H1 (cell line): ENCODE measurements around the gene ANO2. TPM values are rescaled to one million over a fixed set of nuclear protein-coding genes. Genes with fewer than 3 reads are reported as not detected.

ENCODE experiments used
- CTCF ChIA-PET: fragments of 300-600 bp; sonication (Branson Sonifier 250); formaldehyde crosslinking; loops from one replicate; lab custom pipeline; 2021; ENCODE audit not compliant: partially characterized antibody; lab: Charles Lee
- POLR2A ChIA-PET: fragments of 300-600 bp; sonication (Branson Sonifier 250); formaldehyde crosslinking; loops from one replicate; lab custom pipeline; 2021; ENCODE audit warnings: inconsistent platforms; ENCODE audit not compliant: partially characterized antibody; lab: Charles Lee
- DNase-seq, 2 experiments: peaks; one replicate each; pipeline versions ENCODE4 v3.0.0 to v3.0.0-alpha.2; 2010 to 2022; ENCODE audit warnings: low spot score in 2 of 2, low read depth in 1 of 2, mixed read lengths in 1 of 2
- FAIRE-seq: peaks from 2 replicates; lab custom pipeline; 2011; peaks lifted over from hg19 to GRCh38; lab: Jason Lieb, UNC
- H2AFZ ChIP-seq: 2 replicates; pipeline ENCODE4 v1.8.1; 2012; ENCODE audit warnings: low read length, inconsistent platforms
- H2AK5ac ChIP-seq: 2 replicates; pipeline ENCODE4 v1.6.1; 2013; ENCODE audit warnings: low read depth, low read length
- H2BK120ac ChIP-seq: replicated peaks from 2 replicates; pipeline ENCODE3; 2013; ENCODE audit warnings: low read depth, low read length, inconsistent platforms
- H2BK12ac ChIP-seq: 2 replicates; pipeline ENCODE4 v1.6.1; 2013; ENCODE audit warnings: low read depth, low read length
- H2BK15ac ChIP-seq: 2 replicates; pipeline ENCODE4 v1.6.1; 2013; ENCODE audit warnings: low read length
- H2BK20ac ChIP-seq: 2 replicates; pipeline ENCODE4 v1.6.1; 2013; ENCODE audit warnings: low read length
- H2BK5ac ChIP-seq: 2 replicates; pipeline ENCODE4 v1.6.1; 2013; ENCODE audit warnings: low read depth, low read length
- H3K14ac ChIP-seq: 2 replicates; pipeline ENCODE4 v1.6.1; 2013; ENCODE audit warnings: inconsistent platforms; ENCODE audit not compliant: insufficient read length
- H3K18ac ChIP-seq: 2 replicates; pipeline ENCODE4 v1.6.1; 2013; ENCODE audit warnings: low read length; ENCODE audit errors: extremely low read depth
- H3K23ac ChIP-seq: 2 replicates; pipeline ENCODE4 v1.6.1; 2013; ENCODE audit warnings: inconsistent platforms; ENCODE audit not compliant: insufficient read length
- H3K23me2 ChIP-seq: 2 replicates; pipeline ENCODE4 v1.6.1; 2013; ENCODE audit warnings: low read depth, low read length
- H3K27ac ChIP-seq: 2 replicates; pipeline ENCODE4 v1.6.1; 2011; ENCODE audit warnings: low read depth, low read length, inconsistent platforms
- H3K27me3 ChIP-seq, 4 experiments: replicated peaks in 1 of 4; 1 replicate in 1 of 4; 2 replicates in 3 of 4; pipeline versions ENCODE4 v1.6.1 to v1.8.1; 2011 to 2013; ENCODE audit warnings: low read length in 3 of 4, mild to moderate bottlenecking in 3 of 4, inconsistent platforms in 2 of 4, mixed read lengths in 2 of 4, moderate library complexity in 1 of 4; ENCODE audit not compliant: control insufficient read depth in 3 of 4, insufficient read depth in 3 of 4; ENCODE audit errors: extremely low read depth in 1 of 4
- H3K36me3 ChIP-seq, 4 experiments: 2 replicates each; pipeline versions ENCODE4 v1.6.1 to v1.8.1; 2011 to 2013; ENCODE audit warnings: mild to moderate bottlenecking in 4 of 4, low read length in 3 of 4, moderate library complexity in 2 of 4, control low read depth in 1 of 4, inconsistent platforms in 1 of 4; ENCODE audit not compliant: insufficient read depth in 4 of 4, control insufficient read depth in 2 of 4
- H3K4ac ChIP-seq: replicated peaks from 2 replicates; pipeline ENCODE3; 2013; ENCODE audit warnings: low read length, low read depth, mixed read lengths, inconsistent platforms; ENCODE audit not compliant: insufficient read length
- H3K4me1 ChIP-seq, 4 experiments: replicated peaks in 1 of 4; 1 replicate in 1 of 4; 2 replicates in 3 of 4; pipeline versions ENCODE4 v1.6.1 to v1.8.1; 2011 to 2013; ENCODE audit warnings: low read length in 3 of 4, inconsistent platforms in 2 of 4, mixed read lengths in 1 of 4; ENCODE audit not compliant: insufficient read depth in 4 of 4, control insufficient read depth in 3 of 4
- H3K4me2 ChIP-seq, 2 experiments: 2 replicates each; pipeline versions ENCODE4 v1.6.1 to v1.8.1; 2011 to 2013; ENCODE audit warnings: low read depth in 2 of 2, low read length in 2 of 2, control low read depth in 1 of 2, inconsistent platforms in 1 of 2, mild to moderate bottlenecking in 1 of 2; ENCODE audit not compliant: insufficient read depth in 1 of 2
- H3K4me3 ChIP-seq, 4 experiments: fragments of 200-600, 300-600 bp in 1 of 4; sonication (generic), shearing (Covaris generic), sonication (Bioruptor Twin) in 1 of 4; 2 replicates each; pipeline versions ENCODE4 v1.5.1 to v1.8.1; 2011 to 2016; ENCODE audit warnings: low read length in 4 of 4, low read depth in 3 of 4, control low read depth in 2 of 4, inconsistent platforms in 2 of 4, mild to moderate bottlenecking in 2 of 4, mixed read lengths in 1 of 4, moderate library complexity in 1 of 4; ENCODE audit not compliant: insufficient read depth in 2 of 4; ENCODE audit errors: extremely low read depth in 1 of 4
- H3K56ac ChIP-seq: replicated peaks from 2 replicates; pipeline ENCODE3; 2013; ENCODE audit warnings: low read depth, mild to moderate bottlenecking, mixed read lengths, low read length, inconsistent platforms; ENCODE audit not compliant: insufficient read length
- H3K79me1 ChIP-seq: 2 replicates; pipeline ENCODE4 v1.6.1; 2013; ENCODE audit warnings: low read depth, low read length, control low read depth
- H3K79me2 ChIP-seq, 2 experiments: 2 replicates each; pipeline versions ENCODE4 v1.6.1 to v1.8.1; 2012 to 2013; ENCODE audit warnings: low read length in 2 of 2, mild to moderate bottlenecking in 2 of 2, inconsistent platforms in 1 of 2; ENCODE audit not compliant: insufficient read depth in 2 of 2, control insufficient read depth in 1 of 2
- H3K9ac ChIP-seq, 4 experiments: replicated peaks in 1 of 4; 1 replicate in 1 of 4; 2 replicates in 3 of 4; pipeline versions ENCODE4 v1.6.1 to v1.8.1; 2011 to 2013; ENCODE audit warnings: low read depth in 3 of 4, low read length in 3 of 4, control low read depth in 2 of 4, mild to moderate bottlenecking in 2 of 4, moderate library complexity in 2 of 4, inconsistent platforms in 1 of 4; ENCODE audit errors: extremely low read depth in 1 of 4
- H3K9me3 ChIP-seq, 2 experiments: 2 replicates each; pipeline versions ENCODE4 v1.6.1 to v1.8.1; 2012 to 2013; ENCODE audit warnings: mild to moderate bottlenecking in 2 of 2, moderate library complexity in 2 of 2, control low read depth in 1 of 2, inconsistent platforms in 1 of 2, low read depth in 1 of 2, low read length in 1 of 2, mixed read lengths in 1 of 2; ENCODE audit not compliant: insufficient read depth in 2 of 2
- H4K20me1 ChIP-seq, 2 experiments: replicated peaks in 1 of 2; 2 replicates each; pipeline versions ENCODE3 to v1.8.1; 2011 to 2013; ENCODE audit warnings: inconsistent platforms in 2 of 2, low read length in 2 of 2, mild to moderate bottlenecking in 1 of 2; ENCODE audit not compliant: insufficient read depth in 2 of 2, control insufficient read depth in 1 of 2
- H4K5ac ChIP-seq: 2 replicates; pipeline ENCODE4 v1.6.1; 2013; ENCODE audit warnings: low read length, low read depth, mixed read lengths, inconsistent platforms; ENCODE audit not compliant: insufficient read length
- H4K8ac ChIP-seq: 2 replicates; pipeline ENCODE4 v1.8.0; 2013; ENCODE audit warnings: mild to moderate bottlenecking, moderate library complexity, low read length, inconsistent platforms; ENCODE audit not compliant: insufficient read depth; ENCODE audit errors: extremely low read depth
- H4K91ac ChIP-seq: replicated peaks from 2 replicates; pipeline ENCODE3; 2013; ENCODE audit warnings: low read length, mixed read lengths, inconsistent platforms; ENCODE audit not compliant: insufficient read length
- BRCA1 ChIP-seq: IDR thresholded peaks from 2 replicates; pipeline ENCODE4 v1.6.1; 2012; ENCODE audit warnings: low read depth, low read length, improper control_type of control experiment
- CHD1 ChIP-seq: IDR thresholded peaks from 2 replicates; pipeline ENCODE4 v1.6.1; 2012; ENCODE audit warnings: low read depth, low read length, improper control_type of control experiment
- CTBP2 ChIP-seq: IDR thresholded peaks from 2 replicates; pipeline ENCODE4 v1.7.0; 2011; ENCODE audit warnings: borderline replicate concordance, mild to moderate bottlenecking, moderate library complexity, mixed read lengths, low read length; ENCODE audit not compliant: insufficient read depth, insufficient read length
- HDAC6 ChIP-seq: IDR thresholded peaks from one replicate; pipeline ENCODE4 v1.7.1; 2012; ENCODE audit warnings: low read depth, mild to moderate bottlenecking, inconsistent platforms, low read length, moderate library complexity
- KDM5A ChIP-seq: fragments of 200-600 bp; IDR thresholded peaks from 2 replicates; pipeline ENCODE4 v1.7.1; 2012; ENCODE audit warnings: mild to moderate bottlenecking, low read length, inconsistent platforms, mixed read lengths
- NRF1 ChIP-seq: IDR thresholded peaks from 2 replicates; pipeline ENCODE4 v1.6.1; 2011; ENCODE audit warnings: mild to moderate bottlenecking, low read depth, low read length, improper control_type of control experiment
- RBBP5 ChIP-seq: IDR thresholded peaks from 2 replicates; pipeline ENCODE4 v1.7.1; 2012; ENCODE audit warnings: low read depth, mild to moderate bottlenecking, inconsistent platforms, low read length, moderate library complexity, borderline replicate concordance
- SAP30 ChIP-seq: fragments of 300-600 bp; sonication (generic); IDR thresholded peaks from 2 replicates; pipeline ENCODE4 v1.7.1; 2012; ENCODE audit warnings: low read length, moderate library complexity, mild to moderate bottlenecking, inconsistent platforms; ENCODE audit not compliant: insufficient read depth, insufficient replicate concordance
- SIN3A ChIP-seq, 2 experiments: IDR thresholded peaks in 1 of 2; conservative IDR thresholded peaks in 1 of 2; 2 replicates each; pipeline ENCODE4 v1.6.1; 2011 to 2012; ENCODE audit warnings: low read length in 2 of 2, improper control_type of control experiment in 1 of 2, low read depth in 1 of 2, mild to moderate bottlenecking in 1 of 2
- SIRT6 ChIP-seq: IDR thresholded peaks from one replicate; pipeline ENCODE4 v1.7.1; 2012; ENCODE audit warnings: low read length, inconsistent platforms
- SP2 ChIP-seq: IDR thresholded peaks from 2 replicates; pipeline ENCODE4 v1.6.1; 2012; ENCODE audit warnings: mild to moderate bottlenecking, low read length, inconsistent platforms
- WGBS, 2 experiments: shearing (Covaris generic) in 1 of 2; methylation state at CpG; one replicate each; pipeline versions ENCODE4 v1.1.6 to v1.1.7; 2013 to 2015; ENCODE audit warnings: low lambda C conversion rate in 2 of 2, mixed read lengths in 2 of 2, inconsistent platforms in 1 of 2, low coverage in 1 of 2, missing lambda C conversion rate in 1 of 2; ENCODE audit not compliant: insufficient replicate concordance in 2 of 2, insufficient coverage in 1 of 2, insufficient read length in 1 of 2; ENCODE audit errors: extremely low coverage in 1 of 2, missing lambda C conversion rate in 1 of 2; 5-methylcytosine and 5-hydroxymethylcytosine counted together
- polyA plus RNA-seq, 7 experiments: library from polyadenylated mRNA; depleted of rRNA in 3 of 7; stranded (reverse) in 5 of 7; unstranded in 2 of 7; fragments of >200 nt in 5 of 7; fragments of 200-250 nt in 2 of 7; gene quantifications; 1 replicate in 5 of 7; 2 replicates in 1 of 7; 4 replicates in 1 of 7; pipeline versions ENCODE4 v1.2.1 to v1.2.3, GENCODE V29; 2011 to 2013; ENCODE audit warnings: missing spikeins in 2 of 7, mixed read lengths in 2 of 7
- total RNA-seq: library from RNA; stranded (reverse); fragmentation: NEBNext Ultra II Directional; extraction: Animal tissue kit (Norgen Biotek cat#: 25700); gene quantifications from 2 replicates; pipeline ENCODE4 v1.2.1, GENCODE V29; 2021
- TF ChIP-seq, protein P1 (sequence below): IDR thresholded peaks from 2 replicates; pipeline ENCODE4 v1.6.1; 2011; ENCODE audit warnings: low read length, improper control_type of control experiment
- TF ChIP-seq, protein P2 (sequence below): IDR thresholded peaks from 2 replicates; pipeline ENCODE4 v1.6.1; 2012; ENCODE audit warnings: inconsistent platforms

The ANO2 gene
- total and polyA plus RNA-seq, 2 of the 8 experiments (the other 6 are each of a cell fraction or from before 2014, with no cell fraction given), result 1.9 to 5.5 TPM

DNA sequence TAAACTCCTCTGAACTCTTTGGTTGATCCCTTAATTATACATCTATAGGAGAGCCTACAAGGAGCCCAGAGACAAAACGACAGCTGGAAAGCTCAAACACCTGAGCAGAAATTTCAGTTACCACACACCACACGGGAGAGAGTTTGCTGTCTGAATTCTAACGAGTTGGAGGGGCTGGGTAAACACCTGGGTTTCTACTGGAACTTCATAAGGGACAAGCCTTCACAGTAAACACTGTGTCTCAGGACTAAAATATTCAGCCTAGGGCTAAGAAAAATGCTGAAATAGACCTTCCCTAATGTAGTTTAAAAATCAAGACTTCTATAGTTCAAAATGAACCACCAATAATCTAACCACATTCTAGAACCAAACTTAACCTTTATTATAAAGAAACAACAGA is 9.6 kb upstream of the ANO2 start:
- no peak overlapping the region for H2BK12ac ChIP-seq
- POLR2A ChIA-PET, result no interaction called here
- no peaks in the 10 kb centered on the region for H3K23me2 ChIP-seq
- H3K4me2 ChIP-seq, result no peak overlapping the region
- no peak for FAIRE-seq
- no peak overlapping the region for H3K14ac ChIP-seq
- TF ChIP-seq NRF1, result no peak
- TF ChIP-seq CHD1, result no peak
- TF ChIP-seq SIN3A (conservative IDR thresholded peaks at IDR 0.05 in 1 of 2, IDR thresholded peaks at IDR 0.05 in 1 of 2; ENCODE audit: low read depth in 1 of 2, low read length in 2 of 2), result no peak
- no peak for TF ChIP-seq SAP30
- TF ChIP-seq RBBP5, result no peak
- TF ChIP-seq SIRT6, result no peak
- no peak for TF ChIP-seq HDAC6
- TF ChIP-seq, protein P1, sequence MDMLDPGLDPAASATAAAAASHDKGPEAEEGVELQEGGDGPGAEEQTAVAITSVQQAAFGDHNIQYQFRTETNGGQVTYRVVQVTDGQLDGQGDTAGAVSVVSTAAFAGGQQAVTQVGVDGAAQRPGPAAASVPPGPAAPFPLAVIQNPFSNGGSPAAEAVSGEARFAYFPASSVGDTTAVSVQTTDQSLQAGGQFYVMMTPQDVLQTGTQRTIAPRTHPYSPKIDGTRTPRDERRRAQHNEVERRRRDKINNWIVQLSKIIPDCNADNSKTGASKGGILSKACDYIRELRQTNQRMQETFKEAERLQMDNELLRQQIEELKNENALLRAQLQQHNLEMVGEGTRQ, result no peak
- no peak for TF ChIP-seq SP2
- TF ChIP-seq KDM5A, result no peak
- TF ChIP-seq BRCA1, result no peak
- TF ChIP-seq, protein P2, sequence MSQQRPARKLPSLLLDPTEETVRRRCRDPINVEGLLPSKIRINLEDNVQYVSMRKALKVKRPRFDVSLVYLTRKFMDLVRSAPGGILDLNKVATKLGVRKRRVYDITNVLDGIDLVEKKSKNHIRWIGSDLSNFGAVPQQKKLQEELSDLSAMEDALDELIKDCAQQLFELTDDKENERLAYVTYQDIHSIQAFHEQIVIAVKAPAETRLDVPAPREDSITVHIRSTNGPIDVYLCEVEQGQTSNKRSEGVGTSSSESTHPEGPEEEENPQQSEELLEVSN, result no peak
- TF ChIP-seq CTBP2, result no peak
- TF ChIP-seq, all 59 proteins: peak for 0
- DNase-seq, result no peak
- no peak overlapping the region for H3K23ac ChIP-seq
- CTCF ChIA-PET, result interaction anchor here (1.2 kb wide), 1 partner anchor 12 kb away, joined by 6 read pairs; no protein-coding TSS in a partner anchor
- H2AK5ac ChIP-seq, result no peak overlapping the region
- H3K9ac ChIP-seq, result no peak overlapping the region
- H3K27ac ChIP-seq, result no peak overlapping the region
- H3K4ac ChIP-seq, result no peak overlapping the region
- H2BK15ac ChIP-seq, result no peak overlapping the region
- H2BK120ac ChIP-seq, result no peak overlapping the region
- H3K56ac ChIP-seq, result no peak overlapping the region
- H2BK5ac ChIP-seq, result no peak overlapping the region
- WGBS, 2 experiments, result 37% methylated on average over 3 of the region's 3 CpGs; no CpG with 5 or more reads in 1 of the 2 experiments
- no peaks in the 10 kb centered on the region for H3K79me2 ChIP-seq
- no peaks in the 10 kb centered on the region for H4K20me1 ChIP-seq
- no peaks in the 10 kb centered on the region for H3K36me3 ChIP-seq
- H4K91ac ChIP-seq, result no peak overlapping the region
- H3K18ac ChIP-seq, result no peak overlapping the region
- H3K27me3 ChIP-seq, result no peaks in the 10 kb centered on the region
- H3K9me3 ChIP-seq, result no peaks in the 10 kb centered on the region
- no peak overlapping the region for H3K4me3 ChIP-seq
- H4K8ac ChIP-seq, result no peak overlapping the region
- no peaks in the 10 kb centered on the region for H3K79me1 ChIP-seq
- H4K5ac ChIP-seq, result no peak overlapping the region
- H2BK20ac ChIP-seq, result no peak overlapping the region
- no peak overlapping the region for H2AFZ ChIP-seq
- H3K4me1 ChIP-seq, result no peaks in the 10 kb centered on the region
